Neutrophil (primary cell): ENCODE measurements around the gene NAT16.
"Not testable (repeated sequence)": the region's sequence is repeated elsewhere in the genome, so short reads cannot be mapped to it uniquely, and the experiment has no call there.

Source experiments
- H3K27ac ChIP-seq: fragments of 200-600 bp; sonication (generic); 2 replicates; pipeline ENCODE4 v1.5.1; 2016; ENCODE audit warnings: mild to moderate bottlenecking, moderate library complexity
- H3K27me3 ChIP-seq: fragments of 200-600 bp; sonication (generic); 2 replicates; pipeline ENCODE4 v1.6.0; 2016; ENCODE audit warnings: mild to moderate bottlenecking
- H3K36me3 ChIP-seq: fragments of 200-600 bp; sonication (generic); 2 replicates; pipeline ENCODE4 v1.5.1; 2017
- H3K4me1 ChIP-seq, 2 experiments: fragments of 200-600 bp in 1 of 2; sonication (generic) in 1 of 2; 1 replicate in 1 of 2; 2 replicates in 1 of 2; pipeline versions ENCODE4 v1.5.1 to v1.6.1; 2013 to 2016; ENCODE audit warnings: low read depth in 1 of 2, low read length in 1 of 2, mild to moderate bottlenecking in 1 of 2, moderate library complexity in 1 of 2; ENCODE audit not compliant: control insufficient read depth in 1 of 2, insufficient read depth in 1 of 2
- H3K4me3 ChIP-seq, 2 experiments: fragments of 200-600 bp in 1 of 2; sonication (generic) in 1 of 2; 1 replicate in 1 of 2; 2 replicates in 1 of 2; pipeline ENCODE4 v1.5.1; 2013 to 2016; ENCODE audit warnings: low read depth in 1 of 2, low read length in 1 of 2, mild to moderate bottlenecking in 1 of 2, moderate library complexity in 1 of 2
- H3K9me3 ChIP-seq: fragments of 200-600 bp; sonication (generic); 2 replicates; pipeline ENCODE4 v1.5.1; 2016
- CTCF ChIP-seq: fragments of 200-600 bp; sonication (generic); IDR thresholded peaks from 2 replicates; pipeline ENCODE4 v1.5.1; 2016; ENCODE audit warnings: antibody characterized with exemption

Gene NAT16

DNA sequence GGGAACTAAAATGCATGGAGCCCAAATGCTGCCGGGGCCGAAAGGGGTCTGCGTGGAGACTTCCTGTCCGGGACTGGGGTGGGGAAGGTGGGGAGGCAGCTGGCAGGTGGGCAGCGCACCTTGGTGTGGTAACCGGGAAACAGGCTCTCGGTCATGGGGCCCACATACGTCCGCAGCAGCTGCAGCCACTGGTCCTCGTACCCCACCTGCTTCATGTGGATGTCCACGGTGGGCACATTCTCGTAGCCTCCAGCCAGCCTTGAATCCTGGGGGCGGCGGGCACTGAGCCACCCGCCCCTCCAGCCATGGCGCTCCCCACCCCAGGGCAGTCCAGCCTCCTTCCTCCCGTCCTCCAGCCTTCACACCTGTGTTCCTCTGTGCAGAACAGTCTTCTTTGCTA, 27.4 kb upstream of the NAT16 start:
- H3K9me3 ChIP-seq, result no peaks in the 10 kb centered on the region
- H3K27me3 ChIP-seq, result peaks cover 19% of the 10 kb centered on the region
- TF ChIP-seq CTCF, result no peak
- H3K4me1 ChIP-seq, result peaks cover 9 to 16% of the 10 kb centered on the region in 2 experiments
- no peak overlapping the region for H3K4me3 ChIP-seq
- peaks cover 56% of the 10 kb centered on the region for H3K36me3 ChIP-seq
- H3K27ac ChIP-seq, result no peak overlapping the region

DNA sequence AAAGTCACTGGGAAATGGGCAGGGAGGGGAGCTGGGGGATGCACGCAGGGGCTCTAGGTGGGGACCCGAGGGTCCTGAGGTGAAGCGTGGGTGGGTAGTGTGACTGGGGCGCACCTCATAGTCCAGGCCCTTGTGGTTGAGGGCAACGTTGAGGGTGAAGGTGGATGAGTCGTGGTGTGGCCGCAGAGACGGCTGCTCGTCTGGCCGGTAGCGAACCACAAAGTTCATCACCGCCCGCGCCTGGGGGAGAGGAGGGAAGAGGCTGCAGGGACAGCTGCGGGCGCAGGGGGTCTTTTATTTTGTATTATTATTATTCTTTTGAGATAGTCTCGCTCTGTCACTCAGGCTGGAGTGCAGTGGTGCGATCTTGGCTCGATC, 26.6 kb upstream of the NAT16 start:
- H3K36me3 ChIP-seq, result peaks cover 49% of the 10 kb centered on the region

GRCh38 chr7:101205901-101206664, 26.0 kb upstream of the NAT16 start:
- Histone ChIP-seq H3K36me3 (peaks cover 43% of the 10 kb centered on the region), H3K9me3 (no peaks in the 10 kb centered on the region), H3K27me3 (peaks cover 33% of the 10 kb centered on the region), H3K27ac (no peak overlapping the region), H3K4me3 (no peak overlapping the region), H3K4me1 (peaks cover 9 to 25% of the 10 kb centered on the region in 2 experiments)
- no peak for TF ChIP-seq CTCF

More for the DNA sequence above, 26.6 kb upstream of the NAT16 start:
- Histone ChIP-seq H3K4me3 (no peak overlapping the region), H3K4me1 (peaks cover 9 to 23% of the 10 kb centered on the region in 2 experiments), H3K9me3 (no peaks in the 10 kb centered on the region), H3K27ac (no peak overlapping the region), H3K27me3 (peaks cover 27% of the 10 kb centered on the region)
- TF ChIP-seq CTCF, result no peak

- H3K4me3 ChIP-seq, result not testable (repeated sequence)
Observed at GRCh38 chr7:101203740-101204738, 23.9 kb upstream of the NAT16 start.

GRCh38 chr7:101202603-101202918, 22.5 kb upstream of the NAT16 start:
- no peak for TF ChIP-seq CTCF

More at GRCh38 chr7:101203740-101204738, 23.9 kb upstream of the NAT16 start:
- peak overlapping the region; percentile 46 for H3K27ac ChIP-seq
- peaks cover 27% of the 10 kb centered on the region for H3K36me3 ChIP-seq
- H3K9me3 ChIP-seq, result not testable (repeated sequence)
- peaks cover 53% of the 10 kb centered on the region for H3K27me3 ChIP-seq
- peaks cover 9 to 25% of the 10 kb centered on the region in 2 experiments for H3K4me1 ChIP-seq

More at GRCh38 chr7:101202603-101202918, 22.5 kb upstream of the NAT16 start:
- Histone ChIP-seq H3K27ac (no peak overlapping the region), H3K36me3 (peaks cover 15% of the 10 kb centered on the region), H3K4me3 (no peak overlapping the region), H3K27me3 (peaks cover 68% of the 10 kb centered on the region), H3K9me3 (no peaks in the 10 kb centered on the region), H3K4me1 (peaks cover 9 to 25% of the 10 kb centered on the region in 2 experiments)
